Measurements from ENCODE around the gene P2RY14. TPM values are rescaled to one million over a fixed set of nuclear protein-coding genes. Genes with fewer than 3 reads are reported as not detected.

P2RY14 gene
- total RNA-seq, 1 donor from 2014 or later, result 0.60 TPM

GRCh38 chr3:151303751-151304150, 25.4 kb upstream of the P2RY14 start:
- peaks cover 11% of the 10 kb centered on the region for H3K4me1 Mint-ChIP-seq (ENCODE audit: unreplicated experiment)
- H3K4me3 Mint-ChIP-seq, result peak overlapping the region; percentile 11
- DNase-seq (ENCODE audit: extremely low spot score, unreplicated experiment), result no peak
- TF ChIP-seq, protein P1, sequence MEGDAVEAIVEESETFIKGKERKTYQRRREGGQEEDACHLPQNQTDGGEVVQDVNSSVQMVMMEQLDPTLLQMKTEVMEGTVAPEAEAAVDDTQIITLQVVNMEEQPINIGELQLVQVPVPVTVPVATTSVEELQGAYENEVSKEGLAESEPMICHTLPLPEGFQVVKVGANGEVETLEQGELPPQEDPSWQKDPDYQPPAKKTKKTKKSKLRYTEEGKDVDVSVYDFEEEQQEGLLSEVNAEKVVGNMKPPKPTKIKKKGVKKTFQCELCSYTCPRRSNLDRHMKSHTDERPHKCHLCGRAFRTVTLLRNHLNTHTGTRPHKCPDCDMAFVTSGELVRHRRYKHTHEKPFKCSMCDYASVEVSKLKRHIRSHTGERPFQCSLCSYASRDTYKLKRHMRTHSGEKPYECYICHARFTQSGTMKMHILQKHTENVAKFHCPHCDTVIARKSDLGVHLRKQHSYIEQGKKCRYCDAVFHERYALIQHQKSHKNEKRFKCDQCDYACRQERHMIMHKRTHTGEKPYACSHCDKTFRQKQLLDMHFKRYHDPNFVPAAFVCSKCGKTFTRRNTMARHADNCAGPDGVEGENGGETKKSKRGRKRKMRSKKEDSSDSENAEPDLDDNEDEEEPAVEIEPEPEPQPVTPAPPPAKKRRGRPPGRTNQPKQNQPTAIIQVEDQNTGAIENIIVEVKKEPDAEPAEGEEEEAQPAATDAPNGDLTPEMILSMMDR (conservative IDR thresholded peaks at IDR 0.05), result no peak
- no peaks in the 10 kb centered on the region for H3K27me3 Mint-ChIP-seq
- H3K36me3 Mint-ChIP-seq, result peaks cover 5% of the 10 kb centered on the region
- no peaks in the 10 kb centered on the region for H3K9me3 Mint-ChIP-seq
- H3K27ac Mint-ChIP-seq, result peak overlapping the region; percentile 72

- Mint-ChIP-seq H3K9me3 (no peaks in the 10 kb centered on the region), H3K4me1 (ENCODE audit: unreplicated experiment) (peaks cover 11% of the 10 kb centered on the region), H3K4me3 (no peak overlapping the region), H3K27ac (no peak overlapping the region), H3K27me3 (no peaks in the 10 kb centered on the region), H3K36me3 (peaks cover 5% of the 10 kb centered on the region)
- TF ChIP-seq, protein P1 (conservative IDR thresholded peaks at IDR 0.05), result no peak
- no peak for DNase-seq (ENCODE audit: extremely low spot score, unreplicated experiment)
These were observed 23.4 kb upstream of the P2RY14 start for GRCh38 chr3:151301787-151302186.

- Mint-ChIP-seq H3K9me3 (no peaks in the 10 kb centered on the region), H3K36me3 (peaks cover 5% of the 10 kb centered on the region), H3K27ac (no peak overlapping the region), H3K4me1 (ENCODE audit: unreplicated experiment) (peaks cover 10% of the 10 kb centered on the region), H3K27me3 (no peaks in the 10 kb centered on the region), H3K4me3 (no peak overlapping the region)
- no peak for DNase-seq (ENCODE audit: extremely low spot score, unreplicated experiment)
- TF ChIP-seq, protein P1 (conservative IDR thresholded peaks at IDR 0.05), result no peak
These were observed 22.2 kb upstream of the P2RY14 start for GRCh38 chr3:151300539-151300938.

- peaks cover 5% of the 10 kb centered on the region for H3K4me1 Mint-ChIP-seq (ENCODE audit: unreplicated experiment)
- no peaks in the 10 kb centered on the region for H3K9me3 Mint-ChIP-seq
- H3K27ac Mint-ChIP-seq, result no peak overlapping the region
- H3K4me3 Mint-ChIP-seq, result no peak overlapping the region
- H3K36me3 Mint-ChIP-seq, result peaks cover 5% of the 10 kb centered on the region
- no peak for DNase-seq (ENCODE audit: extremely low spot score, unreplicated experiment)
- H3K27me3 Mint-ChIP-seq, result no peaks in the 10 kb centered on the region
- TF ChIP-seq, protein P1 (conservative IDR thresholded peaks at IDR 0.05), result no peak
These were observed 20.7 kb upstream of the P2RY14 start for GRCh38 chr3:151299006-151299405.

DNA sequence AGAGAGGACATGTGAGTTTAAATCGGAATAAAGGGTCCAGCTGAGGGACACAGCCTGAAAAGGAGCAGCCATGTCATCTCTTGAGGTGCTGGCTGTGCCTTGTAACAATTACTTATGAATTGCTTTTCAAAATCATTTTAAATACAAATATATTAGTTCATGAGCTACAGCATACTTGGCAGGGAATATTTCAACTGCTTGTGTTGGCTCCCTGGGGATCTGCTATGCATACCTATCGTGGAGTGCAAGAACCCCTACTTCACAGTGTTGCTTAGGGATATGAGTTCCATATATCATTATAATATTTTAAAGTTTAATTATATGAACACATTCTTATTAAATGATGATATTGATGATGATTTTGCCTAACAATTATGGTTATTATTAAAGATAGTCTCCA, 19.1 kb upstream of the P2RY14 start:
- Mint-ChIP-seq H3K4me1 (ENCODE audit: unreplicated experiment) (peaks cover 5% of the 10 kb centered on the region), H3K27ac (peak overlapping the region; percentile 65), H3K4me3 (no peak overlapping the region), H3K27me3 (no peaks in the 10 kb centered on the region), H3K9me3 (no peaks in the 10 kb centered on the region), H3K36me3 (no peaks in the 10 kb centered on the region)
- TF ChIP-seq, protein P1 (conservative IDR thresholded peaks at IDR 0.05), result no peak
- no peak for DNase-seq (ENCODE audit: extremely low spot score, unreplicated experiment)

GRCh38 chr3:151296226-151296625, 17.9 kb upstream of the P2RY14 start:
- H3K4me3 Mint-ChIP-seq, result no peak overlapping the region
- H3K27ac Mint-ChIP-seq, result peak overlapping the region; percentile 50
- peaks cover 5% of the 10 kb centered on the region for H3K4me1 Mint-ChIP-seq (ENCODE audit: unreplicated experiment)
- TF ChIP-seq, protein P1 (conservative IDR thresholded peaks at IDR 0.05), result no peak
- H3K9me3 Mint-ChIP-seq, result no peaks in the 10 kb centered on the region
- H3K36me3 Mint-ChIP-seq, result no peaks in the 10 kb centered on the region
- no peaks in the 10 kb centered on the region for H3K27me3 Mint-ChIP-seq
- no peak for DNase-seq (ENCODE audit: extremely low spot score, unreplicated experiment)

All from type B pancreatic cell (in vitro differentiated cells).